ENCODE results near the gene GSN. TPM values are rescaled to one million over a fixed set of nuclear protein-coding genes. Genes with fewer than 3 reads are reported as not detected.

The GSN gene
- polyA plus RNA-seq, 1 of the 3 experiments (the other 2 are of a cell fraction), result 168 TPM

- Histone ChIP-seq H3K9me2 (no peaks in the 10 kb centered on the region), H4K20me1 (ENCODE audit: insufficient read depth) (no peaks in the 10 kb centered on the region), H3F3A (replicated peaks; ENCODE audit: insufficient read depth) (no peaks in the 10 kb centered on the region), H3K4me1 (ENCODE audit: control insufficient read depth in 1 of 2, insufficient read depth in 2 of 2, low read depth in 1 of 2, low read length in 1 of 2) (peaks cover 0 to 4% of the 10 kb centered on the region in 2 experiments; a peak in 2 of 4 replicates), H3K27me3 (ENCODE audit: insufficient read depth) (no peaks in the 10 kb centered on the region), H3K27ac (ENCODE audit: low read depth in 2 of 2, low read length in 1 of 2) (no peak overlapping the region), H3K36me3 (replicated peaks in 1 of 2; ENCODE audit: control insufficient read depth in 1 of 2, insufficient read depth in 2 of 2, low read length in 1 of 2) (peaks cover under 1 to 45% of the 10 kb centered on the region in 2 experiments), H3K4me2 (no peak overlapping the region), H3K9ac (no peak overlapping the region), H3K79me2 (ENCODE audit: insufficient read depth) (0 out of 2 replicates have a peak, but pooled peaks cover 3% of the 10 kb centered on the region), H3K9me3 (no peaks in the 10 kb centered on the region), H3K4me3 (ENCODE audit: low read depth in 2 of 2, low read length in 1 of 2) (no peak overlapping the region), H2AFZ (ENCODE audit: low read depth) (no peak overlapping the region)
- TF ChIP-seq ELF1 (IDR thresholded peaks at IDR 0.05) (no peak), TAF1 (IDR thresholded peaks at IDR 0.05; ENCODE audit: borderline replicate concordance, low read depth, low read length) (no peak), MEF2A (IDR thresholded peaks at IDR 0.05; ENCODE audit: borderline replicate concordance, low read depth) (no peak), CHD2 (IDR thresholded peaks at IDR 0.05; ENCODE audit: low read length, partially characterized antibody) (no peak), CTCF (IDR thresholded peaks at IDR 0.05) (no peak), FOXJ3 (CRISPR knock-in tag; IDR thresholded peaks at IDR 0.05) (no peak), JUND (IDR thresholded peaks at IDR 0.05) (no peak), MAX (IDR thresholded peaks at IDR 0.05; ENCODE audit: low read depth) (no peak), RAD21 (IDR thresholded peaks at IDR 0.05; ENCODE audit: low read length) (no peak), EZH2phosphoT487 (IDR thresholded peaks at IDR 0.05; ENCODE audit: borderline replicate concordance, low read depth) (no peak), MXI1 (IDR thresholded peaks at IDR 0.05; ENCODE audit: low read depth, low read length) (no peak), NRF1 (IDR thresholded peaks at IDR 0.05; ENCODE audit: low read depth, low read length) (no peak), POLR2AphosphoS5 (IDR thresholded peaks at IDR 0.05; ENCODE audit: low read depth, low read length) (no peak), GABPA (IDR thresholded peaks at IDR 0.05; ENCODE audit: low read depth) (no peak), RFX5 (IDR thresholded peaks at IDR 0.05; ENCODE audit: low read length) (no peak)
- whole genome bisulfite sequencing (ENCODE audit: low lambda C conversion rate), result 92% methylated on average over 1 of the region's 1 CpG
- ChIA-PET POLR2A (no interaction called here), CTCF (interaction anchor here (1.9 to 5.4 kb wide), 2 partner anchors 15 to 26 kb away, joined by 7 to 55 read pairs; no protein-coding TSS in a partner anchor)
- no peak for DNase-seq
These were observed 36.7 kb downstream of the GSN start for GRCh38 chr9:121304707-121305106.

GRCh38 chr9:121305269-121305994, 37.5 kb downstream of the GSN start:
- DNase-seq, result no peak
- H3K27me3 ChIP-seq (ENCODE audit: insufficient read depth), result no peaks in the 10 kb centered on the region
- no peaks in the 10 kb centered on the region for H3K79me2 ChIP-seq (ENCODE audit: insufficient read depth)
- H2AFZ ChIP-seq (ENCODE audit: low read depth), result no peak overlapping the region
- no peaks in the 10 kb centered on the region for H3F3A ChIP-seq (replicated peaks; ENCODE audit: insufficient read depth)
- POLR2A ChIA-PET, result no interaction called here
- H4K20me1 ChIP-seq (ENCODE audit: insufficient read depth), result no peaks in the 10 kb centered on the region
- H3K4me3 ChIP-seq (ENCODE audit: low read depth in 2 of 2, low read length in 1 of 2), result no peak overlapping the region
- H3K4me2 ChIP-seq, result no peak overlapping the region
- no peaks in the 10 kb centered on the region for H3K9me2 ChIP-seq
- H3K9me3 ChIP-seq, result no peaks in the 10 kb centered on the region
- no peak overlapping the region for H3K27ac ChIP-seq (ENCODE audit: low read depth in 2 of 2, low read length in 1 of 2)
- no peak overlapping the region for H3K9ac ChIP-seq
- H3K36me3 ChIP-seq (replicated peaks in 1 of 2; ENCODE audit: control insufficient read depth in 1 of 2, insufficient read depth in 2 of 2, low read length in 1 of 2), result peaks cover 7 to 46% of the 10 kb centered on the region in 2 experiments
- 97% methylated on average over 9 of the region's 13 CpGs for WGBS (ENCODE audit: low lambda C conversion rate)
- CTCF ChIA-PET, result interaction anchor here (1.0 to 5.4 kb wide), 4 partner anchors 14 to 92 kb away, joined by 3 to 55 read pairs (median 6); no protein-coding TSS in a partner anchor
- peaks cover 0 to 3% of the 10 kb centered on the region in 2 experiments; a peak in 1 of 4 replicates for H3K4me1 ChIP-seq (ENCODE audit: control insufficient read depth in 1 of 2, insufficient read depth in 2 of 2, low read depth in 1 of 2, low read length in 1 of 2)
- TF ChIP-seq IRF3 (IDR thresholded peaks at IDR 0.05; ENCODE audit: low read depth, low read length), result no peak
- no peak for TF ChIP-seq CHD2 (IDR thresholded peaks at IDR 0.05; ENCODE audit: low read length, partially characterized antibody)
- TF ChIP-seq MEF2A (IDR thresholded peaks at IDR 0.05; ENCODE audit: borderline replicate concordance, low read depth), result no peak
- TF ChIP-seq MAX (IDR thresholded peaks at IDR 0.05; ENCODE audit: low read depth), result no peak
- TF ChIP-seq YY1 (IDR thresholded peaks at IDR 0.05; ENCODE audit: low read depth), result no peak
- TF ChIP-seq ELF1 (IDR thresholded peaks at IDR 0.05), result no peak
- no peak for TF ChIP-seq RCOR1 (IDR thresholded peaks at IDR 0.05; ENCODE audit: low read length)
- no peak for TF ChIP-seq TAF1 (IDR thresholded peaks at IDR 0.05; ENCODE audit: borderline replicate concordance, low read depth, low read length)
- no peak for TF ChIP-seq GABPA (IDR thresholded peaks at IDR 0.05; ENCODE audit: low read depth)
- no peak for TF ChIP-seq USF1 (IDR thresholded peaks at IDR 0.05; ENCODE audit: borderline replicate concordance, low read depth)
- no peak for TF ChIP-seq EP300 (IDR thresholded peaks at IDR 0.05; ENCODE audit: borderline replicate concordance in 1 of 2, low read depth in 1 of 2, low read length in 1 of 2)
- no peak for TF ChIP-seq SIN3A (IDR thresholded peaks at IDR 0.05; ENCODE audit: borderline replicate concordance, low read depth, low read length)
- TF ChIP-seq RAD21 (IDR thresholded peaks at IDR 0.05; ENCODE audit: low read length), result no peak
